CD1c-positive myeloid dendritic cell (primary cell): ENCODE data around the gene TMEM271.

ENCODE experiments used
- DNase-seq: peaks from one replicate; pipeline ENCODE4 v3.0.0-alpha.2; 2016; ENCODE audit errors: extremely low spot score

Gene TMEM271, protein sequence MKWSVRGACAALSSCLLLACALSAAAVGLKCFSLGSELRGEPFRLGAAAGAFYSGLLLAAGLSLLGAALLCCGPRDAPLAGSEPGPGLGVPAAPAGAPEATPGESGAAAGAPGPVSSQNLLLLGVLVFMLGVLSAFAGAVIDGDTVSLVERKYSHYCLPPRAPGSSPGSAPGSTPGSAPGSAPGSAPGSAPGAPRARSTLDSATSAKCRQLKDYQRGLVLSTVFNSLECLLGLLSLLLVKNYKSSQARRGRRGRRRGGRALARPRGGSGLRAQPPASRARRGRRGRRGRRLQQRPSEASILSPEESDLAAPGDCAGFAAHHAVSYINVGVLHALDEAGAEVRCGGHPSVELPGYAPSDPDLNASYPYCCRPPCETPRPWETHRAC

DNA sequence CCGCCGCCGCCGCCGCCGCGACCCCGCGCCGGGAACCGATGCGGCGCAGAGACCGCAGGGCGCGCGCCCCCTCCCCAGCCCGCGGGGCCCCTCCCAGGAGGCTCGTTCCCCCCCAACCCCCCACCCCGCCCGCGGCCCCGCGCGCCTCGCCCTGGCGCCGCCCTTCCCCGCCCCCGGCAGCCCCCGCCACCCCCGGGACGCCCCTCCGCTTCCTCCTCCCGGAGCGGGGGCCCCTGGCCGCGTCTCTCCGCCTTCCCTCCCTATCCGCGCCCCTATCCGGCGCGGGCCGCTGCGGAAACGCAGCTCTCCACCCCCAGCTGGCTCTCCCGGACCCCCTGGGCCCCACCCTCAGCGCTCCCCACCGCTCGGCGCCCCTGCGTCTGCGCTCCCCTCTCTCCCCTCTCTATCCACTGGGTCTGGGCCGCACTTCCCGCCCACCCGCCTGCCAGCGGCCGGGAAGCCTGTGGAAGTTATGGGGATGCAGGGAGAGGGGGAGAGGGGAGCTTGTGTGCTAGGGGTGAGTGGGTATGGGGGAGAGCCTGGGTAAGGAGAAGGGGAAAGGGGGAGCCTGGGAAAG, at the start of gene TMEM271:
TSS of gene TMEM271 (minus strand) at position 51 of the 577 bp plus-strand sequence. CDS start 233 bp downstream, outside the sequence.
- no peak for DNase-seq

DNA sequence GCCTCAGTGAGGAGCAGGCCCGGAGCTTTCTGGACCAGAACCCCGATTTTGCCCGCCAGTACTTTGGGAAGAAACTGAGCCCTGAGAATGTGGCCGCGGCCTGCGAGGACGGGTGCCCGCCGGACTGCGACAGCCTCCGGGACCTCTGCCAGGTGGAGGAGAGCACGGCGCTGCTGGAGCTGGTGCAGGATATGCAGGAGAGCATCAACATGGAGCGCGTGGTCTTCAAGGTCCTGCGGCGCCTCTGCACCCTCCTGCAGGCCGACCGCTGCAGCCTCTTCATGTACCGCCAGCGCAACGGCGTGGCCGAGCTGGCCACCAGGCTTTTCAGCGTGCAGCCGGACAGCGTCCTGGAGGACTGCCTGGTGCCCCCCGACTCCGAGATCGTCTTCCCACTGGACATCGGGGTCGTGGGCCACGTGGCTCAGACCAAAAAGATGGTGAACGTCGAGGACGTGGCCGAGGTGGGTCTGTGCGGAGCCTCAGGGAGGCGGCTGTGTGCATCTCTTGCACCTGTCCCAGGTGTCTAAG, 49.6 kb upstream of the TMEM271 start:
- DNase-seq = no peak

GRCh38 chr4:624705-625590, 48.9 kb upstream of the TMEM271 start, which contains the start of gene PDE6B:
Gene PDE6B, plus strand, starts transcription at chr4:625573. Its CDS starts 54 bp downstream, at chr4:625627.
- DNase-seq = no peak

DNA sequence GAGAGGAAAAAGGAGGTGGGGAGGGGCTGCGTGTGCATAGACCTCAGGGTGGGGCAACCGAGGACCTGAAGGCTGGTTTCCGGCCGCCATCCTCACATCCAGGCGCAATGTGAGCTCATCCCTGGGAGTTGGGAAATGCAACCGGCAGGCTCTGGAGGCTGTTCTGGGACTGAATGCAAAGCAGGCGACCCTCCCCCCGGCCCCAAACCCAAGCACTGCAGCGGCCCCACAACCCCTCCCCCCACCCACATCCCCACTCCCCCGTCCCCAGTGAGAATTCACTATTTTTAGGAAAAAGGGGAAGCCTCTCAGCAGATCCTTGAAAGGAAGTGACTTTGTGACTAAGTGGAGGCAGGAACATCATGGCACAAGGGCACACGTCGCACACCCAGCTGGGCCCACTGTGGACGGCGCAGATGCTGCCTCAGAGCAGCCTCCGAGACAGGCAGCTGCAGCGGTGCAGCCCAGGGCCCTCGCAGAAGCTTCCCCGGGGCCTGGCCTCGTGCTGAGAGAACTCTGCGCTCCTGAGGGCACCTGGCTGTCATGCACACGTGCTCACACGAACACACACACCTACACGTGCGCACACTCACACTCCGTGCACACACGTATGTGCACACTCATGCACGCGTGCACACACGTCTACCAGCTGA, 47.9 kb upstream of the TMEM271 start:
- peak; percentile 41 for DNase-seq

GRCh38 chr4:622996-623913, 47.2 kb upstream of the TMEM271 start:
- DNase-seq = no peak

DNA sequence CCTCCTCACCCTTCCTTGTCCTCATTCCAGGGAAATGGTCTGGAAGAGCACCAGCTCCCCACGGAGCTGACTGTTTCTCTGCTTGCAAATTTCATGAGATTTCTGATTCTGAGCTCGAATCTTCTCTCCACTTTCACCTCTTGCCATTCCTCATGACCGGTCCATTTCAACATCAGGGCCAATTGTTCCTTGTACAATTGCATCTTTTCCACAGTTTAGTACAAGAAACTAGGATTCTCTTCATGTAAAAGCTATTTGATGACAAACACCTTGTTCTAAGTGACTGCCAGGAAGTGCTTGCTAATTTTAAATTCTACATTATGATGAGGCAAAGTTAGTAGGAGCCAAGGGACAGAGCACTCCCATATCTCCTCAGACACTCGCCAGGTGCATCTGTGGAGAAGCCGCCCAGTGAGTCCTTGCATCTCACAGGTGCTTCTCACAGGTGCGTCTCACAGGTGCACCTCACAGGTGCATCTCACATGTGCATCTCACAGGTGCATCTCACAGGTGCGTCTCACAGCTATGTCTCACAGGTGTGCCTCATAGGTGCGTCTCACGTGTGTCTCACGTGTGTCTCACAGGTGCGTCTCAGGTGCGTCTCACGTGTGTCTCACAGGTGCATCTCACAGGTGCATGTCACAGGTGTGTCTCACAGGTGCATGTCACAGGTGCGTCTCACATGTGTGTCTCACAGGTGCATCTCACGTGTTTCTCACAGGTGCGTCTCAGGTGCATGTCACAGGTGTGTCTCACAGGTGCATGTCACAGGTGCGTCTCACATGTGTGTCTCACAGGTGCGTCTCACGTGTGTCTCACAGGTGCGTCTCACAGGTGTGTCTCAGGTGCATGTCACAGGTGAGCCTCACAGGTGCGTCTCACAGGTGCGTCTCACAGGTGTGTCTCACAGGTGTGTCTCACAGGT, 46.2 kb upstream of the TMEM271 start:
- no peak for DNase-seq

DNA sequence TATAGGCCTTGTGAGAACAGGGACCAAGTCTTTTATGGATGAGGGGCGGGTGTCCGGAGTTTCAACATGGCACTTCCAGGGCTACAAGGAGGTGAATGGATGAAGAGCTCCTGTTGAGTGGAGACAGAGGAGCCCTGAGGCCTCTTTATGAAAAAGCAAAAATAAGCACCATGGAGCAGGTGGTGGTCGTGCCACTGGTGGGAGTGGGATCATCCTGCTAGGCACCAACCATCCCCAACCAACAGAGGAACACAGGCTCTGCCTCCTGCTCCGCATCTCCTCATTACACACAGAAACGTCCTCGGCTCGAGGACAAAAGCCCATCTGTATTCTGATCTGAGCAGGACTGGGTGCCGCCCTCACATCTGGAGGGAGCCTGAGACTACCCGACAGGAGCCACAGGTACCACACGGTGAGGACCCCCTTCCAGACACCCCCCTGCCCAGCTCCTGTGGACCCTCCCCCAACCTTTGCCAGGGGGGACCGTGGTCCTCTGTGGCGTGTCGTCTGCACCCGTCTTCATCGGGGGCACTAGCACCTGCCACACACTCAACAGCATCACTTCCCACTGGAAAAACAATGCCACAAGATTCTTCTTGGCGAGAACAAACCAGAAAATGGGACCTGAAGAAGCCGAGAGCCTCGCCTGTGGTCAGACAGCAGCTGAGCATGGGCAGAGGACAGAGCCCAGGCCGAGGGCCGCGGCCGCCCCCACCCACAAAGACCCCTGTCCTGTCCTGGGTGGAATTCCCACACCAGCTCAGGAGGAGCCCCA, 45.4 kb upstream of the TMEM271 start:
- no peak for DNase-seq

GRCh38 chr4:620851-621261, 44.8 kb upstream of the TMEM271 start:
- DNase-seq = no peak

DNA sequence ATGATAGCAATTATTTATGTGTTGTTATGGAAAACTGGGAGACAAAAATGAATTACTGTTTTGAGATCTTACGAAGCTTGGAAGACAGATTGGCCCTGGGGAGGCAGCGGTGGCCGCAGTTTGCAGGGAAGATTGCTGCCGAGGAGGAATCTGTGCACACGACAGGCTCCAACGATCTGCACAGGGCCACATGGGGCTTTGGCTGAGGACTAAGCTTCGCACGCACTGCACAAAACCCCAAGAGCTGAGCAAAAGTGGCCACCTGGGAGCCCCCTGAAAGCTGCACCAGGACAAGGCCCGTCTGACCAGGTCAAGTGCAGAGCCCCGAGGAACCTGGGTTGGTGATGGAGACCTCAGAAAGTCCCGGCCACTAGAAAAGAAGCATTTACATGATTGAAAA, 44.1 kb upstream of the TMEM271 start:
- DNase-seq = no peak

GRCh38 chr4:617644-618641, 41.8 kb upstream of the TMEM271 start:
- no peak for DNase-seq

GRCh38 chr4:616911-617643, 41.0 kb upstream of the TMEM271 start:
- no peak for DNase-seq

- no peak for DNase-seq
These were observed 40.0 kb upstream of the TMEM271 start for GRCh38 chr4:616091-616490.

DNA sequence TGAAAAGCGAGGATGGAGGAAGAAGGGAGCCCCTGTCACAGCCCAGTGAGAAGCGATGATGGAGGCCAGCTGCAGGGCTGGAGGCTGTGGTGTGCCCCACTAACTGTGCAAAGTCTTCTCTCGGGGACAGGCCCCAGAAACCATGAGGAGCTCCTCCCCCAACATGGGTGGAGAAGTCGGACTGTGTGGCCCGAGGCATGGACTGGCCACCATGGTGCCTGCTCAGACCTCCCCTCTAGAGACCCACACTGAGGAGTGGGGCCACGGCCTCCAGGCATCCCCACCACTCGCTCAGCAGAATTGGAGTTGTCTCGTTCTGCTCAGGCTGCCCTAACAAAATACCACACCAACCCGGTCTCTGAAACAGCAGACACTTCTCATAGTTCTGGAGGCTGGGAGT, 37.0 kb upstream of the TMEM271 start:
- DNase-seq = no peak

DNA sequence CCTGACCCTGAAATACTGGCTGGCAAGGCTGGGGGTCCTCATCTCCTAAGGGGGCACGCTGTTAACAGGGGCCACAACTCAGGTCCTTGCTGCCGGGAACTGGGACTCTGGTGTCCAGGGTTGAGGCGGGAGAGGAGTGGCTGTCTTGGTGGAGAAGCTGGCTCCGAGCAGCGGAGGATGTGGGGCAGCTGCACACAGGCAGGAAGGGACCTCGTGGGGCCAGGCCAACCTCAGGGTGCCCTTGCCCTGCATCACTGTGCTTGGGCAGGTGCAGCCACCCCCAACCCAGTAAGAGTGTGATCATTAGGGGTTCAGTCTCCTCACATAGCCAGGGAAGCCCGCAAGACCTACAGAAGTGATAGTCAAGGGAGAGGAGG, 36.6 kb upstream of the TMEM271 start:
- no peak for DNase-seq

DNA sequence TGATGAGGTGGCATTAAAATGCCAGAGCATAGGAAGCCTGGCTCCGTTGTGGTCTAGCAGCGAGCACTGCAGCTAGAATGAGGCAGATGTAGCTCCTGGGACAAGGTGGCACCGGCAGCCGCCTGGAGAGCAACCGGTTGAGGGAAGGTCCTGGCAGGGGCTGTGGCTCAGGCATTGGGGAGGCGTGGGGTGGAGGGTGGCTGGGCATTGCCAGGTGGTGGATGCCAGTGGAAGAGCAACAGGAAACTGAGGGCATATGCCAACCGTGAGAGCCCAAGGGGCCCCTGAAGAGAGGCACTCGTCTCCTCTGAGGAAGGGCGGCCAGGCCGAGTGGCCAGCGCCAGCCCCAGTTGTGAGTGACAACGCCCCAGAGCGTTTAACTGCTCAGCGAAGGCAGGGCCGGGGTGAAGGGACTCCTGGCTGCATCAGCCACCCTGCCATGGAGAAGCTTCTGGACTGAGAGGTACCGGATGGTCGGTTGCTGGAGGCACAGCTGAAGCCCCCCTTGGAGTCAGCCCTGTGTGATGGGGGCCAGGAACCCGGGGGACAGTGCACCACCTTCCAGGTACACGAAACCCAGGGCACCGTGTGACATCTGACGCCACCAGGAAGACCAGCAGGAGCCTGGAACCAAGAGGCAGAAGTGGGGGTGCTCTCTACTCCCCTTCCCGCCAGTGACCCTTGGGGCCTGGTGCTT, 36.1 kb upstream of the TMEM271 start:
- no peak for DNase-seq
